GM19397 (cell line): ENCODE measurements around the gene ABTB2.

ENCODE experiments used
- ATAC-seq: cut with Tn5 transposase; IDR thresholded peaks from one replicate; pipeline ENCODE4 v1.9.1; 2021; ENCODE audit warnings: mild to moderate bottlenecking, moderate library complexity; ENCODE audit not compliant: unreplicated experiment

Gene ABTB2

GRCh38 chr11:34363363-34364084 lies 5.7 kb upstream of the ABTB2 start:
- ATAC-seq = no peak

- no peak for ATAC-seq
Measured at GRCh38 chr11:34360046-34360445, 2.2 kb upstream of the ABTB2 start.

- ATAC-seq = no peak
Measured at GRCh38 chr11:34359548-34359891, 1.7 kb upstream of the ABTB2 start.

- no peak for ATAC-seq
Measured at GRCh38 chr11:34358728-34359547, 1.1 kb upstream of the ABTB2 start.

- ATAC-seq = peak; percentile 1
Measured at GRCh38 chr11:34358258-34358727, 483 bp upstream of the ABTB2 start.

- ATAC-seq = peak; percentile 21
Measured at GRCh38 chr11:34356913-34357700, 703 bp downstream of the ABTB2 start.

- ATAC-seq = no peak
Measured at GRCh38 chr11:34356576-34356912, 1.3 kb downstream of the ABTB2 start.

GRCh38 chr11:34356130-34356529 lies 1.7 kb downstream of the ABTB2 start:
- no peak for ATAC-seq

- no peak for ATAC-seq
Measured at GRCh38 chr11:34355726-34356125, 2.1 kb downstream of the ABTB2 start.

- ATAC-seq = no peak
Measured at GRCh38 chr11:34354782-34355181, 3.0 kb downstream of the ABTB2 start.

- no peak for ATAC-seq
Measured at GRCh38 chr11:34353881-34354280, 3.9 kb downstream of the ABTB2 start.

GRCh38 chr11:34351687-34352469 lies 5.9 kb downstream of the ABTB2 start:
- ATAC-seq = peak; percentile 47

GRCh38 chr11:34351051-34351450 lies 6.8 kb downstream of the ABTB2 start:
- ATAC-seq = no peak

GRCh38 chr11:34349882-34350281 lies 7.9 kb downstream of the ABTB2 start:
- no peak for ATAC-seq

GRCh38 chr11:34348919-34349318 lies 8.9 kb downstream of the ABTB2 start:
- no peak for ATAC-seq

- no peak for ATAC-seq
Measured at GRCh38 chr11:34348096-34348495, 9.7 kb downstream of the ABTB2 start.

GRCh38 chr11:34346551-34346950 lies 11.3 kb downstream of the ABTB2 start:
- ATAC-seq = no peak

- no peak for ATAC-seq
Measured at GRCh38 chr11:34345991-34346480, 11.8 kb downstream of the ABTB2 start.

GRCh38 chr11:34345540-34345876 lies 12.3 kb downstream of the ABTB2 start:
- ATAC-seq = no peak

GRCh38 chr11:34344768-34345539 lies 12.9 kb downstream of the ABTB2 start:
- peak; percentile 73 for ATAC-seq
